Spleen (tissue), 11 donors: Measurements from ENCODE around the gene PGM5. TPM values are rescaled to one million over a fixed set of nuclear protein-coding genes. Genes with fewer than 3 reads are reported as not detected.

Experiments
- DNase-seq: peaks from one replicate; pipeline ENCODE4 v3.0.0-alpha.2; 2020
- H3K27ac ChIP-seq, 8 donors: fragments of 200-600 bp; sonication (generic) in 7 of 8; 1 replicate in 4 of 8; 2 replicates in 4 of 8; pipeline versions ENCODE4 v1.5.0 to v1.8.0; 2016 to 2021; ENCODE audit warnings: inconsistent platforms in 4 of 8, mild to moderate bottlenecking in 4 of 8, moderate library complexity in 1 of 8
- H3K27me3 ChIP-seq, 7 donors: fragments of 200-600 bp; sonication (generic) in 6 of 7; replicated peaks in 1 of 7; 1 replicate in 4 of 7; 2 replicates in 3 of 7; pipeline versions ENCODE4 v1.5.0 to v1.8.0; 2016 to 2021; ENCODE audit warnings: inconsistent platforms in 3 of 7, mild to moderate bottlenecking in 1 of 7
- H3K36me3 ChIP-seq, 6 donors: fragments of 200-600 bp; sonication (generic) in 5 of 6; 1 replicate in 4 of 6; 2 replicates in 2 of 6; pipeline versions ENCODE4 v1.5.0 to v1.8.0; 2016 to 2021; ENCODE audit warnings: inconsistent platforms in 2 of 6
- H3K4me1 ChIP-seq, 6 donors: fragments of 200-600 bp; sonication (generic) in 5 of 6; 1 replicate in 3 of 6; 2 replicates in 3 of 6; pipeline versions ENCODE4 v1.5.0 to v1.8.0; 2016 to 2021; ENCODE audit warnings: inconsistent platforms in 3 of 6
- H3K4me3 ChIP-seq, 8 donors: fragments of 200-600 bp; sonication (generic) in 7 of 8; 1 replicate in 4 of 8; 2 replicates in 4 of 8; pipeline versions ENCODE4 v1.5.0 to v1.8.0; 2016 to 2021; ENCODE audit warnings: inconsistent platforms in 4 of 8, mild to moderate bottlenecking in 4 of 8, moderate library complexity in 2 of 8
- H3K9me3 ChIP-seq, 8 donors: fragments of 200-600 bp; sonication (generic) in 7 of 8; 1 replicate in 4 of 8; 2 replicates in 4 of 8; pipeline versions ENCODE4 v1.5.0 to v1.8.0; 2016 to 2021; ENCODE audit warnings: inconsistent platforms in 4 of 8
- POLR2A ChIP-seq, 3 donors: fragments of 450-650 bp; IDR thresholded peaks; one replicate each; pipeline ENCODE4 v1.5.1; 2017; ENCODE audit warnings: antibody characterized with exemption in 3 of 3, mild to moderate bottlenecking in 1 of 3
- POLR2AphosphoS5 ChIP-seq, 3 donors: sonication (generic); formaldehyde crosslinking; IDR thresholded peaks; one replicate each; pipeline ENCODE4 v1.5.1; 2017; ENCODE audit warnings: antibody characterized with exemption in 3 of 3
- WGBS, 5 donors: extraction: QIAGEN DNeasy Blood & Tissue Kit in 3 of 5; methylation state at CpG; one replicate each; pipeline versions ENCODE4 v1.1.5 to v1.1.7; 2013 to 2018; 5-methylcytosine and 5-hydroxymethylcytosine counted together
- intact Hi-C: fragments of 100-400 bp; cut with DNase I; formaldehyde crosslinking; loops from one replicate; pipeline ENCODE4 v1.15.0; 2023; ENCODE audit warnings: low total_unique reads
- polyA plus RNA-seq, 3 donors: library from polyadenylated mRNA; stranded (reverse); fragments of 200-250 nt; gene quantifications; one replicate each; pipeline ENCODE4 v1.2.1, GENCODE V29; 2013
- total RNA-seq, 7 donors: library from RNA; depleted of rRNA in 3 of 7; stranded (reverse); fragments of >200 nt in 3 of 7; fragmentation: NEBNext Ultra II Directional in 4 of 7; extraction: Animal tissue kit (Norgen Biotek cat#: 25700) in 4 of 7; gene quantifications; one replicate each; pipeline versions ENCODE4 v1.1.0 to v1.2.1, GENCODE V29; 2016 to 2021
- TF ChIP-seq, protein P1 (sequence below), 11 experiments: fragments of 200-600 bp in 7 of 11; fragments of 450-650 bp in 4 of 11; sonication (generic) in 4 of 11; IDR thresholded peaks in 8 of 11; conservative IDR thresholded peaks in 3 of 11; 1 replicate in 7 of 11; 2 replicates in 4 of 11; pipeline versions ENCODE4 v1.4.0 to v1.8.0; 2016 to 2021; ENCODE audit warnings: antibody characterized with exemption in 11 of 11, inconsistent platforms in 4 of 11, mild to moderate bottlenecking in 1 of 11
- donor health status: healthy with polysubstance abuse.
- donor health status: DM: no; HTN: no; CAD: no; lungs with moderate emphysema.
- donor health status: DM: no; HTN: no; CAD: no.
- donor health status: Bipolar disorder and iron deficiency.
- donor health status: healthy.
- donor health status: DM: no; HTN: no; CAD: no.
- donor health status: DM: yes; HTN: yes; CAD: no.

Gene PGM5
- total and polyA plus RNA-seq, 10 donors, result 3.2 to 26.1 (median 14.4) TPM

- intact Hi-C loops, result no loop called here
- Histone ChIP-seq H3K9me3 (no peaks in the 10 kb centered on the region), H3K4me1 (no peaks in the 10 kb centered on the region), H3K27ac (no peak overlapping the region), H3K4me3 (no peak overlapping the region), H3K36me3 (no peaks in the 10 kb centered on the region), H3K27me3 (peaks cover 0 to 3% (median 0%) of the 10 kb centered on the region in 7 donors)
- no peak for DNase-seq
- TF ChIP-seq POLR2AphosphoS5 (IDR thresholded peaks at IDR 0.05), result no peak
- TF ChIP-seq, protein P1, sequence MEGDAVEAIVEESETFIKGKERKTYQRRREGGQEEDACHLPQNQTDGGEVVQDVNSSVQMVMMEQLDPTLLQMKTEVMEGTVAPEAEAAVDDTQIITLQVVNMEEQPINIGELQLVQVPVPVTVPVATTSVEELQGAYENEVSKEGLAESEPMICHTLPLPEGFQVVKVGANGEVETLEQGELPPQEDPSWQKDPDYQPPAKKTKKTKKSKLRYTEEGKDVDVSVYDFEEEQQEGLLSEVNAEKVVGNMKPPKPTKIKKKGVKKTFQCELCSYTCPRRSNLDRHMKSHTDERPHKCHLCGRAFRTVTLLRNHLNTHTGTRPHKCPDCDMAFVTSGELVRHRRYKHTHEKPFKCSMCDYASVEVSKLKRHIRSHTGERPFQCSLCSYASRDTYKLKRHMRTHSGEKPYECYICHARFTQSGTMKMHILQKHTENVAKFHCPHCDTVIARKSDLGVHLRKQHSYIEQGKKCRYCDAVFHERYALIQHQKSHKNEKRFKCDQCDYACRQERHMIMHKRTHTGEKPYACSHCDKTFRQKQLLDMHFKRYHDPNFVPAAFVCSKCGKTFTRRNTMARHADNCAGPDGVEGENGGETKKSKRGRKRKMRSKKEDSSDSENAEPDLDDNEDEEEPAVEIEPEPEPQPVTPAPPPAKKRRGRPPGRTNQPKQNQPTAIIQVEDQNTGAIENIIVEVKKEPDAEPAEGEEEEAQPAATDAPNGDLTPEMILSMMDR (IDR thresholded peaks at IDR 0.05 in 8 of 11, conservative IDR thresholded peaks at IDR 0.05 in 3 of 11), result no peak
- TF ChIP-seq POLR2A (IDR thresholded peaks at IDR 0.05), result no peak
These were observed 113.7 kb downstream of the PGM5 start for GRCh38 chr9:68470067-68470466.

DNA sequence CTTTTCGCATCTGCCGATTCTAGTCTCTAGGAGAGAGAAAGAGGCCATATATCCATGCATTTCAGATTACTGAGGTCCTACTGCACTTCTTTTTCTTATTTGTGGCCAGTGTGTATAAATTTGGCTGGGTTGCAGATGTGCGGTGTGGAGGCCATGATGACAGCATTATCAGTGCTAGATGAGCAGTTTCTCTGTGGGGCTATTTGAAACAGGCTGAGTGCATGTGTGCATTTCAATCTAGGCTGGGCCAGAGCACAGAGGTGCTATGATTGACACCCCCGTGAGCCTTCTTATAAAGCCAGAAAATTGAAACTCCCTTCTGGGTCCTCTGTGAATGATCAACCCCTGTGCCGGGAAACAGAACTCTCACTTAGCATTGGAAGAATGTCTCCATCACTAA, 114.2 kb downstream of the PGM5 start:
- no peak for TF ChIP-seq POLR2A (IDR thresholded peaks at IDR 0.05)
- TF ChIP-seq, protein P1 (IDR thresholded peaks at IDR 0.05 in 8 of 11, conservative IDR thresholded peaks at IDR 0.05 in 3 of 11), result no peak
- TF ChIP-seq POLR2AphosphoS5 (IDR thresholded peaks at IDR 0.05), result no peak
- intact Hi-C loops, result no loop called here
- H3K27me3 ChIP-seq, result peaks cover 0 to 3% (median 0%) of the 10 kb centered on the region in 7 donors
- no peak overlapping the region for H3K27ac ChIP-seq
- WGBS, 5 donors, result 94 to 99% (median 97%) methylated on average over 5 of the region's 5 CpGs
- no peaks in the 10 kb centered on the region for H3K4me1 ChIP-seq
- DNase-seq, result no peak
- H3K36me3 ChIP-seq, result no peaks in the 10 kb centered on the region
- H3K4me3 ChIP-seq, result no peak overlapping the region
- H3K9me3 ChIP-seq, result no peaks in the 10 kb centered on the region

DNA sequence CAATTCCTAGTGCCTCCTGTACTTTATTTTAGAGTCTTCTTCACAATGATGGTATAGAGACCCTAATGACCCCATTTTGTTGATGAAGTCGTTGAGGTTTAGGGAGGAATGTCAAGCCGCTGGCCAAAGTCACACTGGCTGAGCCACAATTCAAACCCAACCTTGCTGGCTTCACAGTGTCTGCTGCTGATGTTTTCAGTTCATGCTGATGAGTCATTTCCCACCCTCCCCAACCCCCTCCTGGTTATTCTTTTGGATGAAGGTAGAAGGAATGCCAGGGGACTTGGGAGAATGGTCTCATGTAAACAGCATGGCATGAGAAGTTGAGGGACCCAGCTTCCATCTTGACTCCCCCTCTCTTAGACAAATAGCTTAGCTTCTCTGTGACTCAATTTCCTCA, 115.7 kb downstream of the PGM5 start:
- Histone ChIP-seq H3K4me1 (peaks cover 0 to 10% (median 3%) of the 10 kb centered on the region in 6 donors), H3K27ac (no peak overlapping the region), H3K9me3 (no peaks in the 10 kb centered on the region), H3K27me3 (peaks cover 0 to 3% (median 0%) of the 10 kb centered on the region in 7 donors), H3K36me3 (no peaks in the 10 kb centered on the region), H3K4me3 (no peak overlapping the region)
- TF ChIP-seq POLR2AphosphoS5 (IDR thresholded peaks at IDR 0.05) (no peak), POLR2A (IDR thresholded peaks at IDR 0.05) (no peak)
- TF ChIP-seq, protein P1 (IDR thresholded peaks at IDR 0.05 in 8 of 11, conservative IDR thresholded peaks at IDR 0.05 in 3 of 11), result no peak
- intact Hi-C loops, result no loop called here
- WGBS, 5 donors, result 69 to 88% (median 78%) methylated on average over 2 of the region's 2 CpGs
- DNase-seq, result no peak

GRCh38 chr9:68473790-68474189, 117.4 kb downstream of the PGM5 start:
- H3K4me3 ChIP-seq, result no peak overlapping the region
- H3K9me3 ChIP-seq, result no peaks in the 10 kb centered on the region
- peaks cover 0 to 10% (median 3%) of the 10 kb centered on the region in 6 donors for H3K4me1 ChIP-seq
- no peak for DNase-seq
- H3K27me3 ChIP-seq, result peaks cover 0 to 3% (median 0%) of the 10 kb centered on the region in 7 donors
- H3K27ac ChIP-seq, result no peak overlapping the region
- no peaks in the 10 kb centered on the region for H3K36me3 ChIP-seq
- 27 to 55% (median 36%) methylated on average over 3 of the region's 3 CpGs for WGBS, 5 donors
- intact Hi-C loops, result no loop called here
- TF ChIP-seq POLR2AphosphoS5 (IDR thresholded peaks at IDR 0.05) (no peak), POLR2A (IDR thresholded peaks at IDR 0.05) (no peak)
- TF ChIP-seq, protein P1 (IDR thresholded peaks at IDR 0.05 in 8 of 11, conservative IDR thresholded peaks at IDR 0.05 in 3 of 11), result no peak
